GM18951 (cell line): Measurements from ENCODE around the gene ERMARD.

ENCODE experiments used
- POLR2A ChIP-seq: IDR thresholded peaks from 4 replicates; pipeline ENCODE4 v1.6.1; 2011; ENCODE audit warnings: mild to moderate bottlenecking; ENCODE audit not compliant: insufficient read length, insufficient read depth; ENCODE audit errors: extremely low read depth
- in situ Hi-C: fragments of 300-500 bp; cut with MboI; formaldehyde crosslinking; loops from one replicate; pipeline ENCODE4 v1.12.0; 2022; ENCODE audit warnings: low sequenced_read_pairs, mixed read lengths, inconsistent platforms; ENCODE audit not compliant: unreplicated experiment

Gene ERMARD

GRCh38 chr6:169807229-169807628 lies 55.8 kb downstream of the ERMARD start:
- no peak for TF ChIP-seq POLR2A
- in situ Hi-C loops, result no loop called here

GRCh38 chr6:169807699-169808607 lies 56.5 kb downstream of the ERMARD start:
- TF ChIP-seq POLR2A, result no peak
- in situ Hi-C loops, result no loop called here

- no peak for TF ChIP-seq POLR2A
- in situ Hi-C loops, result no loop called here
These were observed 57.2 kb downstream of the ERMARD start for GRCh38 chr6:169808608-169808967.

- in situ Hi-C loops, result no loop called here
- TF ChIP-seq POLR2A, result no peak
These were observed 58.0 kb downstream of the ERMARD start for GRCh38 chr6:169809386-169809785.

- in situ Hi-C loops, result no loop called here
- no peak for TF ChIP-seq POLR2A
These were observed 58.9 kb downstream of the ERMARD start for GRCh38 chr6:169810066-169810989.

- TF ChIP-seq POLR2A, result no peak
- in situ Hi-C loops, result no loop called here
These were observed 59.6 kb downstream of the ERMARD start for GRCh38 chr6:169811072-169811471.

GRCh38 chr6:169811521-169812256 lies 60.3 kb downstream of the ERMARD start:
- TF ChIP-seq POLR2A, result no peak
- in situ Hi-C loops, result no loop called here

- no peak for TF ChIP-seq POLR2A
- in situ Hi-C loops, result no loop called here
These were observed 60.8 kb downstream of the ERMARD start for GRCh38 chr6:169812257-169812644.

- TF ChIP-seq POLR2A, result no peak
- in situ Hi-C loops, result no loop called here
These were observed 62.5 kb downstream of the ERMARD start for GRCh38 chr6:169813969-169814368.

- in situ Hi-C loops, result no loop called here
- TF ChIP-seq POLR2A, result no peak
These were observed 64.6 kb downstream of the ERMARD start for GRCh38 chr6:169816054-169816453.

GRCh38 chr6:169816975-169817374 lies 65.6 kb downstream of the ERMARD start:
- in situ Hi-C loops, result no loop called here
- no peak for TF ChIP-seq POLR2A

- in situ Hi-C loops, result no loop called here
These were observed 68.9 kb downstream of the ERMARD start for GRCh38 chr6:169820358-169820757.

GRCh38 chr6:169824021-169824420 lies 72.6 kb downstream of the ERMARD start:
- in situ Hi-C loops, result no loop called here
- no peak for TF ChIP-seq POLR2A

More at GRCh38 chr6:169820358-169820757, 68.9 kb downstream of the ERMARD start:
- no peak for TF ChIP-seq POLR2A
